ENCODE data around the gene PCED1B. TPM values are rescaled to one million over a fixed set of nuclear protein-coding genes. Genes with fewer than 3 reads are reported as not detected.

Gene PCED1B
- total RNA-seq, 1 experiment from 2014 or later: 0.86 TPM

DNA sequence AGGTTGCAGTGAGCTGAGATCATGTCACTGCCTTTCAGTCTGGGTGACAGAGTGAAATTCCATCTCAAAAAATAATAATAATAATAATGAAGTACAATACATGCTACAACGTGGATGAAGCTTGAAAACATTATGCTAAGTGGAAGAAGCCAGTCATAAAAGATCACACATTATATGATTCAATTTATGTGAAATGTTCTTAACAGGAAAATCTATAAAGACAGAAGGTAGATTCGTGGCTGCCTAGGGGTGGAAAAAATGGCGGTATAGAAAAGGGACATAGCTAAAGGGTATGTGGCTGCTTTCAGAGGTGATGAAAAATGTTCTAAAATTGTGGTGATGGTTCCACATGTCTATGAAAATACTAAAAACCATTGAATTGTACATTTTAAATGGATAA is 41.3 kb downstream of the PCED1B start:
- H3K27ac ChIP-seq (ENCODE audit: low read depth, low read length): no peak overlapping the region
- no peak overlapping the region for H3K9ac ChIP-seq (ENCODE audit: low read length)
- no TSS peak for BruUV-seq (replicated peaks)
- no peaks in the 10 kb centered on the region for H3K36me3 ChIP-seq (ENCODE audit: control insufficient read depth in 1 of 2, insufficient read depth in 2 of 2, low read length in 2 of 2)
- H3K9me3 ChIP-seq (ENCODE audit: control insufficient read depth in 1 of 2, insufficient read depth in 1 of 2, low read depth in 1 of 2, low read length in 2 of 2): no peaks in the 10 kb centered on the region
- ChIA-PET POLR2A (no interaction called here), RAD21 (ENCODE audit: low non-redundant PET in 1 of 2, low total read pairs in 2 of 2, uncharacterized antibody in 2 of 2, unreplicated experiment in 2 of 2) (no interaction called here), CTCF (no interaction called here)
- TF ChIP-seq SRF (IDR thresholded peaks at IDR 0.05; ENCODE audit: low read depth): no peak
- no peak for TF ChIP-seq ATF3 (IDR thresholded peaks at IDR 0.05)
- TF ChIP-seq EGR1 (IDR thresholded peaks at IDR 0.05; ENCODE audit: low read depth): no peak
- no peak for TF ChIP-seq JUND (IDR thresholded peaks at IDR 0.05)
- TF ChIP-seq EZH2phosphoT487 (IDR thresholded peaks at IDR 0.05; ENCODE audit: borderline replicate concordance): no peak
- TF ChIP-seq TCF7L2 (IDR thresholded peaks at IDR 0.05; ENCODE audit: borderline replicate concordance, extremely low read depth, insufficient read depth, insufficient read length): no peak
- no peak for TF ChIP-seq RAD21 (IDR thresholded peaks at IDR 0.05; ENCODE audit: low read depth)
- TF ChIP-seq POLR2A (IDR thresholded peaks at IDR 0.05; ENCODE audit: borderline replicate concordance, extremely low read depth, insufficient read depth, insufficient read length): no peak
- TF ChIP-seq ZFX (IDR thresholded peaks at IDR 0.05): no peak
- H3K27me3 ChIP-seq (ENCODE audit: insufficient read depth, low read length): no peaks in the 10 kb centered on the region
- no peaks in the 10 kb centered on the region for H3K79me2 ChIP-seq (ENCODE audit: insufficient read depth, low read length)
- no peak overlapping the region for H2AFZ ChIP-seq (ENCODE audit: low read depth, low read length, poor library complexity, severe bottlenecking)
- no peak overlapping the region for H3K4me2 ChIP-seq (ENCODE audit: low read length)
- no peaks in the 10 kb centered on the region for H4K20me1 ChIP-seq (ENCODE audit: insufficient read depth)
- ATAC-seq (no peak), DNase-seq (ENCODE audit: low read depth, low spot score) (no peak)
- H3K9me2 ChIP-seq (ENCODE audit: insufficient read depth): no peaks in the 10 kb centered on the region
- no peaks in the 10 kb centered on the region for H3K4me1 ChIP-seq (ENCODE audit: control insufficient read depth in 1 of 2, insufficient read depth in 2 of 2, low read length in 2 of 2)
- intact Hi-C loops (cut with micrococcal nuclease): no loop called here
- no peak overlapping the region for H3K4me3 ChIP-seq (replicated peaks in 1 of 2; ENCODE audit: low read depth in 1 of 2, low read length in 2 of 2)

GRCh38 chr12:47121146-47121545 is 41.7 kb downstream of the PCED1B start:
- H3K9me2 ChIP-seq (ENCODE audit: insufficient read depth): no peaks in the 10 kb centered on the region
- H4K20me1 ChIP-seq (ENCODE audit: insufficient read depth): no peaks in the 10 kb centered on the region
- DNase-seq (ENCODE audit: low read depth, low spot score) (no peak), ATAC-seq (no peak)
- POLR2A ChIA-PET: no interaction called here
- CTCF ChIA-PET: no interaction called here
- RAD21 ChIA-PET (ENCODE audit: low non-redundant PET in 1 of 2, low total read pairs in 2 of 2, uncharacterized antibody in 2 of 2, unreplicated experiment in 2 of 2): no interaction called here
- H2AFZ ChIP-seq (ENCODE audit: low read depth, low read length, poor library complexity, severe bottlenecking): no peak overlapping the region
- no peak overlapping the region for H3K9ac ChIP-seq (ENCODE audit: low read length)
- intact Hi-C loops (cut with micrococcal nuclease): no loop called here
- BruUV-seq (replicated peaks): no TSS peak
- H3K27me3 ChIP-seq (ENCODE audit: insufficient read depth, low read length): no peaks in the 10 kb centered on the region
- H3K4me3 ChIP-seq (replicated peaks in 1 of 2; ENCODE audit: low read depth in 1 of 2, low read length in 2 of 2): no peak overlapping the region
- no peaks in the 10 kb centered on the region for H3K36me3 ChIP-seq (ENCODE audit: control insufficient read depth in 1 of 2, insufficient read depth in 2 of 2, low read length in 2 of 2)
- H3K27ac ChIP-seq (ENCODE audit: low read depth, low read length): no peak overlapping the region
- H3K79me2 ChIP-seq (ENCODE audit: insufficient read depth, low read length): no peaks in the 10 kb centered on the region
- no peaks in the 10 kb centered on the region for H3K4me1 ChIP-seq (ENCODE audit: control insufficient read depth in 1 of 2, insufficient read depth in 2 of 2, low read length in 2 of 2)
- H3K4me2 ChIP-seq (ENCODE audit: low read length): no peak overlapping the region
- no peaks in the 10 kb centered on the region for H3K9me3 ChIP-seq (ENCODE audit: control insufficient read depth in 1 of 2, insufficient read depth in 1 of 2, low read depth in 1 of 2, low read length in 2 of 2)
- TF ChIP-seq POLR2A (IDR thresholded peaks at IDR 0.05; ENCODE audit: borderline replicate concordance, extremely low read depth, insufficient read depth, insufficient read length): no peak
- no peak for TF ChIP-seq MAX (IDR thresholded peaks at IDR 0.05)
- TF ChIP-seq SIN3A (IDR thresholded peaks at IDR 0.05; ENCODE audit: low read depth): no peak
- no peak for TF ChIP-seq EZH2phosphoT487 (IDR thresholded peaks at IDR 0.05; ENCODE audit: borderline replicate concordance)
- TF ChIP-seq, protein P1, sequence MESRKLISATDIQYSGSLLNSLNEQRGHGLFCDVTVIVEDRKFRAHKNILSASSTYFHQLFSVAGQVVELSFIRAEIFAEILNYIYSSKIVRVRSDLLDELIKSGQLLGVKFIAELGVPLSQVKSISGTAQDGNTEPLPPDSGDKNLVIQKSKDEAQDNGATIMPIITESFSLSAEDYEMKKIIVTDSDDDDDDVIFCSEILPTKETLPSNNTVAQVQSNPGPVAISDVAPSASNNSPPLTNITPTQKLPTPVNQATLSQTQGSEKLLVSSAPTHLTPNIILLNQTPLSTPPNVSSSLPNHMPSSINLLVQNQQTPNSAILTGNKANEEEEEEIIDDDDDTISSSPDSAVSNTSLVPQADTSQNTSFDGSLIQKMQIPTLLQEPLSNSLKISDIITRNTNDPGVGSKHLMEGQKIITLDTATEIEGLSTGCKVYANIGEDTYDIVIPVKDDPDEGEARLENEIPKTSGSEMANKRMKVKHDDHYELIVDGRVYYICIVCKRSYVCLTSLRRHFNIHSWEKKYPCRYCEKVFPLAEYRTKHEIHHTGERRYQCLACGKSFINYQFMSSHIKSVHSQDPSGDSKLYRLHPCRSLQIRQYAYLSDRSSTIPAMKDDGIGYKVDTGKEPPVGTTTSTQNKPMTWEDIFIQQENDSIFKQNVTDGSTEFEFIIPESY (IDR thresholded peaks at IDR 0.05; ENCODE audit: extremely low read depth, insufficient replicate concordance, low read length): no peak
- TF ChIP-seq FOSL1 (IDR thresholded peaks at IDR 0.05; ENCODE audit: low read depth): no peak
- TF ChIP-seq ZNF274 (IDR thresholded peaks at IDR 0.05; ENCODE audit: low read depth, low read length): no peak
- TF ChIP-seq, protein P2, sequence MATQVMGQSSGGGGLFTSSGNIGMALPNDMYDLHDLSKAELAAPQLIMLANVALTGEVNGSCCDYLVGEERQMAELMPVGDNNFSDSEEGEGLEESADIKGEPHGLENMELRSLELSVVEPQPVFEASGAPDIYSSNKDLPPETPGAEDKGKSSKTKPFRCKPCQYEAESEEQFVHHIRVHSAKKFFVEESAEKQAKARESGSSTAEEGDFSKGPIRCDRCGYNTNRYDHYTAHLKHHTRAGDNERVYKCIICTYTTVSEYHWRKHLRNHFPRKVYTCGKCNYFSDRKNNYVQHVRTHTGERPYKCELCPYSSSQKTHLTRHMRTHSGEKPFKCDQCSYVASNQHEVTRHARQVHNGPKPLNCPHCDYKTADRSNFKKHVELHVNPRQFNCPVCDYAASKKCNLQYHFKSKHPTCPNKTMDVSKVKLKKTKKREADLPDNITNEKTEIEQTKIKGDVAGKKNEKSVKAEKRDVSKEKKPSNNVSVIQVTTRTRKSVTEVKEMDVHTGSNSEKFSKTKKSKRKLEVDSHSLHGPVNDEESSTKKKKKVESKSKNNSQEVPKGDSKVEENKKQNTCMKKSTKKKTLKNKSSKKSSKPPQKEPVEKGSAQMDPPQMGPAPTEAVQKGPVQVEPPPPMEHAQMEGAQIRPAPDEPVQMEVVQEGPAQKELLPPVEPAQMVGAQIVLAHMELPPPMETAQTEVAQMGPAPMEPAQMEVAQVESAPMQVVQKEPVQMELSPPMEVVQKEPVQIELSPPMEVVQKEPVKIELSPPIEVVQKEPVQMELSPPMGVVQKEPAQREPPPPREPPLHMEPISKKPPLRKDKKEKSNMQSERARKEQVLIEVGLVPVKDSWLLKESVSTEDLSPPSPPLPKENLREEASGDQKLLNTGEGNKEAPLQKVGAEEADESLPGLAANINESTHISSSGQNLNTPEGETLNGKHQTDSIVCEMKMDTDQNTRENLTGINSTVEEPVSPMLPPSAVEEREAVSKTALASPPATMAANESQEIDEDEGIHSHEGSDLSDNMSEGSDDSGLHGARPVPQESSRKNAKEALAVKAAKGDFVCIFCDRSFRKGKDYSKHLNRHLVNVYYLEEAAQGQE (IDR thresholded peaks at IDR 0.05; ENCODE audit: low read depth): no peak
- no peak for TF ChIP-seq ELF1 (IDR thresholded peaks at IDR 0.05; ENCODE audit: borderline replicate concordance, low read depth)
- no peak for TF ChIP-seq TCF7L2 (IDR thresholded peaks at IDR 0.05; ENCODE audit: borderline replicate concordance, extremely low read depth, insufficient read depth, insufficient read length)
- no peak for TF ChIP-seq POLR2AphosphoS5 (IDR thresholded peaks at IDR 0.05; ENCODE audit: low read depth, low read length)

Measured in HCT116 (cell line).